HG02571 (cell line): Measurements from ENCODE around the gene SYNDIG1.

Experiments
- ATAC-seq: cut with Tn5 transposase; IDR thresholded peaks from one replicate; pipeline ENCODE4 v1.9.1; 2021; ENCODE audit warnings: mild to moderate bottlenecking, moderate library complexity; ENCODE audit not compliant: unreplicated experiment

The SYNDIG1 gene

GRCh38 chr20:24649787-24650490 is 180.5 kb downstream of the SYNDIG1 start:
- ATAC-seq = no peak

GRCh38 chr20:24651171-24651975 is 181.9 kb downstream of the SYNDIG1 start:
- no peak for ATAC-seq

GRCh38 chr20:24651976-24652345 is 182.5 kb downstream of the SYNDIG1 start:
- ATAC-seq = no peak

- ATAC-seq = no peak
These were observed 183.9 kb downstream of the SYNDIG1 start for GRCh38 chr20:24653306-24653705.

- ATAC-seq = no peak
These were observed 185.0 kb downstream of the SYNDIG1 start for GRCh38 chr20:24654425-24654824.

GRCh38 chr20:24656391-24656790 is 187.0 kb downstream of the SYNDIG1 start:
- ATAC-seq = no peak

- ATAC-seq = no peak
These were observed 187.8 kb downstream of the SYNDIG1 start for GRCh38 chr20:24657196-24657595.

GRCh38 chr20:24657878-24658620 is 188.6 kb downstream of the SYNDIG1 start:
- ATAC-seq = no peak

GRCh38 chr20:24658920-24659660 is 189.7 kb downstream of the SYNDIG1 start:
- no peak for ATAC-seq

- ATAC-seq = no peak
These were observed 190.4 kb downstream of the SYNDIG1 start for GRCh38 chr20:24659835-24660234.

GRCh38 chr20:24660651-24661050 is 191.2 kb downstream of the SYNDIG1 start:
- ATAC-seq = no peak

GRCh38 chr20:24661255-24661654 is 191.8 kb downstream of the SYNDIG1 start:
- no peak for ATAC-seq

- no peak for ATAC-seq
These were observed 192.9 kb downstream of the SYNDIG1 start for GRCh38 chr20:24662322-24662721.

- ATAC-seq = no peak
These were observed 193.4 kb downstream of the SYNDIG1 start for GRCh38 chr20:24662752-24663365.

- ATAC-seq = no peak
These were observed 194.1 kb downstream of the SYNDIG1 start for GRCh38 chr20:24663496-24663895.

- no peak for ATAC-seq
These were observed 195.0 kb downstream of the SYNDIG1 start for GRCh38 chr20:24664266-24664986.

GRCh38 chr20:24665196-24665595 is 195.8 kb downstream of the SYNDIG1 start:
- no peak for ATAC-seq

- ATAC-seq = no peak
These were observed 196.3 kb downstream of the SYNDIG1 start for GRCh38 chr20:24665741-24666191.

- no peak for ATAC-seq
These were observed 198.4 kb downstream of the SYNDIG1 start for GRCh38 chr20:24667689-24668383.
